Measurements from ENCODE around the gene PLEKHO2.
A peak's percentile ranks its signal among the peaks of the same experiment; 100 is the strongest.

The PLEKHO2 gene

DNA sequence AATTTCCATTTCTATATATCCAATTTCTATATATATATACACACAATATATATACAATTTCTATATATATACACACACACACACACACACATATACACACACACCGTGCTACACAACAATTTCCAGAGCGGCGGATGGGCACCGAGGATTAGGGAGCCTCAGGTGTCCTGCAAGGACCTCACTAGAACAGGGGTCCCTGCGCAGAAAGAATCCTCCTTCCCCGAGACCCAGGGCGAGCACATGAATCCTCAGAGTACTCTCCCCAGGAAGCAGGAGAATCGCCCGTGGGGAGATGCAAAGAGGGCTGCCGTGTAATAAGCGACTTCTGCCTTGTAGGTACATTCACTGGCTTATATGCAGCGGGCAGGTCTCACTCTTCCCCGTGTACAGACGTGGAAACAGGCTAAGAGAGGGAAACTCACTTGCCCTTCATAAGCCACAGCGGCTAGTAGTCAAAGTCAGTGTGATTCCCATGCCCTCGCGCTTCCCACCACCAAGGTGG, 16.7 kb upstream of the PLEKHO2 start:
- Histone ChIP-seq H3K36me3 (peaks cover 17% of the 10 kb centered on the region), H3K27me3 (ENCODE audit: insufficient read depth, low read depth, severe bottlenecking) (no peaks in the 10 kb centered on the region), H3K4me3 (ENCODE audit: low read depth, low read length) (peak overlapping the region; percentile 86), H3K27ac (peak overlapping the region; percentile 80), H3K9me3 (ENCODE audit: severe bottlenecking) (no peaks in the 10 kb centered on the region)
- no peak for DNase-seq
- no peak for TF ChIP-seq CTCF (IDR thresholded peaks at IDR 0.05; ENCODE audit: low read depth, low read length)

DNA sequence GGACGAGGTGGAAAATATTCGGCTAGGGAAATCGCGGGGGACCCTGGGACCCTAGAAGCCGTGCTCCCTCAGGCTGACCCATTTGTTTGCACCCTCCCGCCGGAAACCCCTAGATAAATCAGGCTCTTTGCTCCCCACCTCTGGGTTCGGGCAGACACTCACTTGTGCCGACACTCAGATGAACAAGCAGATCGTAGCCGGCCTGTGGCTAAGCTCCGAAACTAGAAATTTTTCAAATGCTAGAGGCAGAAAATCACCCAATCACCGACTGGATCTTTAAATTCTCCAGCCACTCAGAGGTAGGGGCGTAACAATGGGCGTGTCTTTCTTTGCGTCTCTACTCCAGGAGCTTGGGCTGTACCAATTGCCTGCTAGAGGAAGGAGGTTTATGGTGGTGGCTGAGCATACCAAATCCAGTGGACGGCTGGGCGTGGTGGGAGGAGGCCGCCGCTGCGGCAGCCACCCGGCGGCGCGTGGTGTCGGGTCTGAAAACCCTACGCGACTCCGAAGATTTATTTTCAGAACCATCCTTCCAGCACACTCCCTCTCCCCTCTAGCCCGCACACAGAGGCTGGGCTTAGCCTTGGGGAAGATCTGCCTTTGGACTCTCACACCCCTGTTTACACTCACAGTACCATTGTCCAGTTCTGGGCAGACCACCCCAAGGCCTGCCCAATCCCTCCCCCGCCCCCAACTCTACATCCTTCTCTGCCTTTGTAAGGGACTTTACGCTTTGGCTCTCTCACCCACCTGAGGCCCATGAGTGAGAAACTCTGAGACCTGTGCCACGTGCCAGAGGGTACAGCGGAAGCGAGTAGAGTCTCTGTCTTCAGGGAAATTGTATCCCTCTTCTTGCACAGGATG, 16.1 kb upstream of the PLEKHO2 start, which contains the start of gene PIF1:
PIF1 (minus strand) TSS at position 217 of the 864 bp plus-strand sequence. CDS start 1,312 bp downstream, outside the sequence.
- peak; percentile 95 for DNase-seq
- Histone ChIP-seq H3K27me3 (ENCODE audit: insufficient read depth, low read depth, severe bottlenecking) (no peaks in the 10 kb centered on the region), H3K27ac (peak within 1 kb of the TSS; percentile 80), H3K9me3 (ENCODE audit: severe bottlenecking) (no peaks in the 10 kb centered on the region), H3K4me3 (ENCODE audit: low read depth, low read length) (peak within 1 kb of the TSS; percentile 86), H3K36me3 (peaks cover 11% of the 10 kb centered on the region)
- no peak for TF ChIP-seq CTCF (IDR thresholded peaks at IDR 0.05; ENCODE audit: low read depth, low read length)

GRCh38 chr15:64828985-64829384, 12.7 kb upstream of the PLEKHO2 start:
- no peak overlapping the region for H3K4me3 ChIP-seq (ENCODE audit: low read depth, low read length)
- DNase-seq = no peak
- H3K9me3 ChIP-seq (ENCODE audit: severe bottlenecking) = no peaks in the 10 kb centered on the region
- H3K27ac ChIP-seq = no peak overlapping the region
- no peaks in the 10 kb centered on the region for H3K36me3 ChIP-seq
- TF ChIP-seq CTCF (IDR thresholded peaks at IDR 0.05; ENCODE audit: low read depth, low read length) = no peak
- no peaks in the 10 kb centered on the region for H3K27me3 ChIP-seq (ENCODE audit: insufficient read depth, low read depth, severe bottlenecking)

- TF ChIP-seq CTCF (IDR thresholded peaks at IDR 0.05; ENCODE audit: low read depth, low read length) = no peak
Observed at GRCh38 chr15:64833690-64834089, 8.0 kb upstream of the PLEKHO2 start.

DNA sequence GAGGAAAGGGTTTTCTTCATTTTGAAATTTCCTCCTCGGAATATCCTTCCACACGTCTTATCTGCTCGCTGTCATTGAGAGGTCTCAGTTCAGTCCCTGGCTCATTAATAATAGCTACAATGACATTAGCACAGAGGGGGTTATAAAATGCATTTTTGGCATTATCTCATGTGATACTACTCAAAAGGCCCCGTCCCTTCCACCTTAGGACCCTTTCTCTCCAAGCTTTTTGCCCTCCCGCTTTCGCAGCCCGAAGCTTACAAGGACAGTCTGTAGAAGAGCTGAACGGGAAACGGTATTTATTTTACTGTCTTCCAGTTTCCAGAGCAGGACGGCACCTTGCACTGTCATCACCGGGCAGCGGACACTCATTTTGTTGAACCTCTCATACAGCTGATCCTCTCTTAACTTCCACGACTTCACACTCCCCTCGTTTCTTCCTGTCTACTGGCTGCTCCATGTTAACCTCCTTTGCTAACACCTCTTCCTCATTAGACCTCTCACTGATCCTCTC, 5.6 kb upstream of the PLEKHO2 start:
- Histone ChIP-seq H3K36me3 (no peaks in the 10 kb centered on the region), H3K9me3 (ENCODE audit: severe bottlenecking) (peaks cover 6% of the 10 kb centered on the region), H3K27me3 (ENCODE audit: insufficient read depth, low read depth, severe bottlenecking) (no peaks in the 10 kb centered on the region), H3K27ac (no peak overlapping the region), H3K4me3 (ENCODE audit: low read depth, low read length) (no peak overlapping the region)
- TF ChIP-seq CTCF (IDR thresholded peaks at IDR 0.05; ENCODE audit: low read depth, low read length) = no peak
- no peak for DNase-seq

More at GRCh38 chr15:64833690-64834089, 8.0 kb upstream of the PLEKHO2 start:
- H3K27me3 ChIP-seq (ENCODE audit: insufficient read depth, low read depth, severe bottlenecking) = no peaks in the 10 kb centered on the region
- no peak overlapping the region for H3K4me3 ChIP-seq (ENCODE audit: low read depth, low read length)
- no peaks in the 10 kb centered on the region for H3K36me3 ChIP-seq
- peaks cover 6% of the 10 kb centered on the region for H3K9me3 ChIP-seq (ENCODE audit: severe bottlenecking)
- no peak overlapping the region for H3K27ac ChIP-seq
- DNase-seq = no peak
